GM12891 (cell line): ENCODE results near the gene FUS.
"Not testable (repeated sequence)": the region's sequence is repeated elsewhere in the genome, so short reads cannot be mapped to it uniquely, and the experiment has no call there.

Source experiments
- DNase-seq: peaks from one replicate; pipeline ENCODE4 v3.0.0; 2011; ENCODE audit warnings: low spot score; ENCODE audit not compliant: insufficient read length
- FAIRE-seq: peaks from 2 replicates; lab custom pipeline; 2011; peaks lifted over from hg19 to GRCh38; lab: Jason Lieb, UNC
- PAX5 ChIP-seq: IDR thresholded peaks from 2 replicates; pipeline ENCODE4 v1.6.1; 2011; ENCODE audit warnings: low read length, moderate library complexity, mild to moderate bottlenecking; ENCODE audit not compliant: insufficient read depth, severe bottlenecking
- POLR2A ChIP-seq: IDR thresholded peaks from 2 replicates; pipeline ENCODE4 v1.6.1; 2011; ENCODE audit warnings: low read depth, low read length, control low read depth
- POLR2AphosphoS5 ChIP-seq: IDR thresholded peaks from 2 replicates; pipeline ENCODE4 v1.6.1; 2011; ENCODE audit warnings: low read depth, low read length, control low read depth
- POU2F2 ChIP-seq: IDR thresholded peaks from 2 replicates; pipeline ENCODE4 v1.6.1; 2011; ENCODE audit warnings: low read depth, mild to moderate bottlenecking, control low read depth, low read length, moderate library complexity
- SPI1 ChIP-seq: IDR thresholded peaks from 2 replicates; pipeline ENCODE4 v1.6.1; 2011; ENCODE audit warnings: low read depth, low read length, control low read depth
- TAF1 ChIP-seq: IDR thresholded peaks from 2 replicates; pipeline ENCODE4 v1.6.1; 2011; ENCODE audit warnings: low read depth, low read length, control low read depth

The FUS gene

DNA sequence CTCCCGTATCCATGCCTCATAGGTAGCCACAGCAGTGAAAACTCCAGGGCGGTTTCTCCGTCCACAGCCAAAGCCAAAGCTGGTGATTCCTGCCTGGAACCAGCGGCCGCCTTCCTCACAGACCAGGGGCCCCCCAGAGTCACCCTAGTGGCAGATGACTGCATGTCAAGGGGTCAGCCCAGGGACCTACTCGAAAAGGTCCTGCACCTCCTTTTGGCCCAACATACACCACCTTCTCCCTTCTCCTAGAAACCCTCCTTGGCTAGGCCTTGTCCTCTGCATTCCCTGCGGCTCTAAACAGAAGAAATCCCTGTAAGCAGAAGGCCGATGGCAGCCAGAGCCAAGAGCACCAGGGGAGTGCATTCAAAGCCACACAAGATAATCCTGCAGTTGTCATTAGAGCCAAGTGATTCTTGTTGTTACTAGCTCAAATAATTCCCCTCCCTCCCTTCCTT lies 36.2 kb upstream of the FUS start:
- TF ChIP-seq POU2F2 (no peak), POLR2A (no peak), PAX5 (no peak)
- DNase-seq (no peak), FAIRE-seq (no peak)

DNA sequence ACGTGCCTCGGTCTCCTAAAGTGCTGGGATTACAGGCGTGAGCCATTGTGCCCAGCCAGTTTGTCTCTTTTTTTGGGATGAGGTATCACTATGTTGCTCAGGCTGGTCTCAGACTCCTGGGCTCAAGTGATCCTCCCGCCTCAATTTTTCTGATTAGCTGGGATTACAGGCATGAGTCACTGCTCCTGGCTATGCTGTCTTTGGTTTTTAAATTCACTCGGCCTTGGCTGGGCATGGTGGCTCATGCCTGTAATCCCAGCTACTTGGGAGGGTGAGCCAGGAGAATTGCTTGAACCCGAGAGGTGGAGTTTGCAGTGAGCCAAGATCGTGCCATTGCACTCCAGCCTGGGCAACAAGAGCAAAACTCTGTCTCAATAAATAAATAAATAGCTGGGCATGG lies 35.5 kb upstream of the FUS start:
- DNase-seq, FAIRE-seq: not testable (repeated sequence)

DNA sequence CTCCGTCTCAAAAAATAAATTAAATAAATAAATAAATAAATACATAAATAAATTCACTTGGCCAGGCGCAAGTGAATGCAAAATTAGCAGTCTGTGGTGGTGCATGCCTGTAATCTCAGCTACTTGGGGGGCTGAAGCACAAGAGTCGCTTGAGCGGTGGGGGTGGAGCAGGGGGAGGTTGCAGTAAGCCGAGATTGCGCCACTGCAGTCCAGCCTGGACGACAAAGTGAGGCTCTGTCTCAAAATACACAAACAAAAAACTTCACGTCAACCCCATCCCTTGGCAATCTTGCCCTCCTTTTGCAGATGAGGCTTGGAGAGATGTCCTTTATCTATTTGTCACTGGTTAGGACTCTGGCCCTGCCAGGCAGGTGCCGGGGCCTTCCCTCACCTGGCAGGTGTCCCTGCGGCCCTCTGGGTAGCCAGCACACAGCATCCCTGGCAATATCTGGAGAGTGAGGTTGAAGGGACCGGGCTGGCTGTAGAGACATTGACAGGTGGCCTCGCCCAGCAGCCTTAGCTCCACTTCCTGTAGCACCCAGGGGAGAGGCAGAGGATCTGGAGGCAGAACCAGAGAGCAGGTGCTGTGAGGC lies 34.4 kb upstream of the FUS start:
- FAIRE-seq, result no peak
- no peak for DNase-seq
- TF ChIP-seq PAX5 (no peak), POLR2A (no peak), POLR2AphosphoS5 (no peak), SPI1 (no peak), POU2F2 (no peak), TAF1 (no peak)

DNA sequence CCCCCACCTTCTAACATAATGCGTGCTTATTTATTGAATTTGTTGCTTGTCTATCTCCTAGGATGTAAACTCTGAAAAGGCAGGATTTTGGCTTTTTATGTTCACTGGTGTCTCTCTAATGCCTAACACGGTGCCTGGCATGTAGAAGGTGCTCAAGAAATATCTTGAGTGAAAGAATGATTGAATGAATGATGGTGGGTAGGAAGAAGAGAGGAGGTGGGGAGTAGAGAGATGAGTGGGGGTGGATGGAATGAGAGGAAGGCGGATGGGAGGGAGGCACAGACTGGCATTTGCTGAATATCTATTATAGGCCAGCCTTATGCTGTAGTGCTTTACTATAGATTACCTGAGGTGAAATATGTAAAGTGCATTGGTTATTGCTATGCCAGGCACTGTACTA lies 32.4 kb upstream of the FUS start:
- FAIRE-seq (no peak), DNase-seq (no peak)
- TF ChIP-seq SPI1 (no peak), POLR2AphosphoS5 (no peak), POU2F2 (no peak), PAX5 (no peak), TAF1 (no peak), POLR2A (no peak)

DNA sequence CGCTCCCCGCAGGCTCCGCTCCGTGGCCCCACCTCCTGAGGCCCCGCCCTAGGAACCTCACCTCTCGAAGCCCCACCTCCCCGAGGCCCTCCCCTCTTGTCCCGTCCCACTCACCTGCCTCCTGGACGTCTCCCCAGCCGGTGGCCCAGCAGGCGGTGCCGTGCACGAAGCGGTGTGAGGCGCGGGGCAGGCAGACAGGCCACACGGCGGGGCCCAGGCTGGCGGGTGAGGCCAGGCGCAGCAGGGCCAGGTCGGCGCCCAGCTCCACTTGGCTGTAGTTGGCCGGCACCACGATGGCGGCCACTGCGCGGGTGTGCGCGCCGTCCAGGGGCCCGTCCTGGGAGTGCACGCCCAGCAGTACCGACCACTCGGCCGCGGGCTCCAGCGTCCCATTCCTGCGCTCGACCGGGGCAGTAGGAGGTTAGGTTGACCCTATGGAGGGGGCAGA lies 31.6 kb upstream of the FUS start:
- FAIRE-seq (no peak), DNase-seq (no peak)
- no peak for TF ChIP-seq POLR2AphosphoS5
- no peak for TF ChIP-seq POU2F2

DNA sequence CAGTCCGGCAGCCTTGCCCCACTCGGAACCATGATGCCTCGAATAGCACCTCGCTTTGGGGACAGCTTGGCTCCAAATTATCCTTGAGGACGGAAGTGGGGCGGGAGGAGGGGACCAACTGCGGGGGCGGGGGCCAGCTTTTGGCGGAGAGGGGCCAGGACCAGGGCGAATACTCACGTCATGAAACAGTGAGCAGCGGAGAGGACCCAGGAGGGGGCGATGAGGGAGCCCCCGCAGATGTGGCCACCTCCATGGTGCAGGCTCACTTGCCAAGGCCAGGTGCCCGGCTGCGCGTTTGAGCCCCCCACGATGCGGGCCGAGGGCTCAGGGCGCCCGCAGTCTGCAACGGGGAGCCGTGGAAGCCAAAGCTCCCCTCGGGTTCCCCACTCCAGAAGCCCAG lies 31.0 kb upstream of the FUS start:
- DNase-seq, result no peak
- no peak for FAIRE-seq
- TF ChIP-seq SPI1 (no peak), PAX5 (no peak), POLR2A (no peak), TAF1 (no peak), POLR2AphosphoS5 (no peak), POU2F2 (no peak)

DNA sequence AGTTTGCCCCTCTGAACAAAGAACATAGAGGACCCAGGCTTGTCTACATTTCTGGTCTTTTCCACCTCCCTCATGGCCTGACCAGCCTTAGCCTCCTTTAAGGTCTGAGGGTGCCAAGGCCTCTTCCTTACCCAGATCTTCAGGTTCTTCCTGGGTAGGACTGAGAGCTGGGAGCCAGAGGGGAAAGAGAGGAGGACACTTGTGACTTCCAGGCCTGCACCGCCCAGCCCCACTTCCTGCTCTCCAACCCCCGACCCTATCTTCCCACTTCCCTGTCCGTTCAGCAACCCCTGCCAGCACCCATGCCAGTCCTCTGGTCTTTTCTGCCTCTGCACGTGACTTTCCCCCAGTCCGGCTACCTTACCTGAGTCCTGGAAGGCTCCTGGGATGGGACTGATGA lies 30.6 kb upstream of the FUS start:
- TF ChIP-seq POU2F2 (no peak), SPI1 (no peak), POLR2A (no peak), PAX5 (no peak), TAF1 (no peak), POLR2AphosphoS5 (no peak)
- FAIRE-seq (no peak), DNase-seq (no peak)

DNA sequence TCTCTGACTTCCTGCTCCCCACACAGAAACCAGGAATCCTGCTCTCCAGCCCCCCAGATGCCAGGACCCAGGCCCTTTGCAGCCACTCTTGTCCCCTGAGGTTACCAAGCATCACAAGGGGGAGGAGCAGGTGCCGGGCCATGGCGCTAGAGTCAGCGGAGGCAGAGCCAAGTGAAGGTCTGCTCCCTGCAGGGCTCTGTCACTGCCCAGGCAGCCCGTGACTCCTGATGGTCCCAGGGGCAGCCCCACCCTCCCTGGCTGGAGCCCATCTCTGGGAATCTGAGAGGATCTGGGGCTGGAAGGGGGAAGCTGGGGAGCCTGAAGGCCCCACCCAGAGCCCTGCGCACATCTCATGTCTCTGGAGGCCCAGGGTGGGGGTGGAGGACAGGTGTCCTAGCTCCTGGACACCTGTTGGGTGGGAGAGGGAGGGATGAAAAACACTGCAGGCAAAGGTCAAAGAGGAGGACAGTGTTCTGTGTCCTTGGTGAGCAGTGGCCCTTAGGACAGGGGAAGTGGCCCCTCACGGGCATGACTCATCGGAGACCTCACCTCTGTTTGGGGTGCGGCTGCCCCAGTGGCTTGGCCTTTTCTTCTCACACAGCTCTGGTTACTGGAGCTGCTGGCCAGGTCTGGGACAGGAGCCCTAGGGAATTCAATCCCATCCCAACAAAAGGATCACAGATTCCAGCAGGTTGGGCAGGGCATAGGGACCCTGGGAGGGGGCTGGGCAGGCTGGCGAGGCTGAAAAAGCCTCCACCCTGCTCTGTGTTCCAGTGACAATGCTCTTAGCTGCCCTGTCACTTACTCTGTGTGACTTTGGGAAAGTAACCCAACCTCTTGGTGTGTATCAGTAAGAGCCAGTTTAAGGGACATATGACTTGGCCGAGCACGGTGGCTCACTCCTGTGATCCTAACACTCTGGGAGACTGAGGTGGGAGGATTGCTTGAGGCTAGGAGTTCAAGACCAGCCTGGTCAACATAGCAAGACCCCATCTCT lies 29.7 kb upstream of the FUS start, which contains the start of gene PRSS36:
PRSS36 (minus strand) TSS at position 173 of the 997 bp plus-strand sequence; CDS start at position 142, 31 bp downstream.
- no peak for FAIRE-seq
- DNase-seq, result no peak
- TF ChIP-seq TAF1 (no peak), PAX5 (no peak), POU2F2 (no peak), POLR2AphosphoS5 (no peak), POLR2A (no peak), SPI1 (no peak)

DNA sequence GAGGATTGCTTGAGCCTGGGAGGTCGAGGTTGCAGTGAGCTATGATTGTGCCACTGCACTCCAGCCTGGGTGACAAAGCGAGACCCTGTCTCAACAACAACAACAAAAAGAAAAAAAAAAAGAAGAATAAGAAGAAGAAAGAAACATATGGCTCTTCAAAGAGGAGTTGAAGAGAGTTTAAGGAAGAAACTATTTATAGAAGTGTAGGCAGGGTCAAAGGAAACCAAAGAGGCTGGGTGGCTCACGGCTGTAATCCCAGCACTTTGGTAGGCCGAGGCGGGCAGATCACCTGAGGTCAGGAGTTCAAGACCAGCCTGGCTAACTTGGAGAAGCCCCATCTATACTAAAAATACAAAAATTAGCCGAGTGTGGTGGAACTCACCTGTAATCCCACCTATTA lies 29.0 kb upstream of the FUS start:
- not testable (repeated sequence) for DNase-seq, FAIRE-seq

DNA sequence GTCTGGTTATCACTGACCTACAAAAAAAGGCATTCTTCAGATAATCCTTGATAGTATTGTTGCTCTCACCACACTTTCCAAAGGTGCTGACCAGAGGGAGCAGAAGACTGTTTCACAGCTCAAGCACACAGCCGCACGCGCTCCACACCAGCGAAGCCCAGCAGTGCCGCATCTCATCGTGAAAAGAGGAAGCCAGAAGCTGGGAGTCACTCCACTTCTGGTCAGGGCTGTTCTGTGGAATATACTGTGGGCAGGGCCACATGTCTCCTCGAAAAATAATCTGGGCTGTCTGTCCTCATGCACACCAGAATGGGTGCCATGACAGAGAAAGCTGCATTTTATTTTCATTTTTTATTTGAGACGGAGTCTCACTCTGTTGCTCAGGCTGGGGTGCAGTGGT lies 22.8 kb upstream of the FUS start:
- FAIRE-seq (no peak), DNase-seq (no peak)
- TF ChIP-seq POLR2AphosphoS5 (no peak), PAX5 (no peak), POU2F2 (no peak), POLR2A (no peak), SPI1 (peak; percentile 41), TAF1 (no peak)

DNA sequence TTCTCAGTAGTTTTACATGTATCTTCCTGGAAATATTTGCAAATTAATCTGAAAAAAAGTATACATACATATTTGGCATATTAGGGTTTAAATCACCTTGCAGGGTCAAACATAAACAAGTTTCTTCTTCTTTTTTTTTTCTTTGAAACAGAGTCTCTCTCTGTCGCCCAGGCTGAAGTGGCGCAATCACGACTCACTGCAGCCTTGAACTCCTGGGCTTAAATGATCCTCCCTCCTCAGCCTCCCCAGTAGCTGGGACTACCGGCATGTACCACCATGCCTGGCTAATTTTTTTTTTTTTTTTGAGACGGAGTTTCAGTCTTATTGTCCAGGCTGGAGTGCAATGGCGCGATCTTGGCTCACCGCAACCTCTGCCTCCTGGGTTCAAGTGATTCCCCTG lies 12.6 kb upstream of the FUS start:
- no peak for TF ChIP-seq POLR2AphosphoS5
- no peak for TF ChIP-seq POU2F2
- TF ChIP-seq SPI1, result no peak
- TF ChIP-seq POLR2A, result no peak
- TF ChIP-seq PAX5, result no peak
- TF ChIP-seq TAF1, result no peak
- DNase-seq (no peak), FAIRE-seq (no peak)
